ENCODE measurements around the gene GYS1. TPM values are rescaled to one million over a fixed set of nuclear protein-coding genes. Genes with fewer than 3 reads are reported as not detected.

GYS1 gene
- polyA plus RNA-seq, 1 experiment = 49.7 TPM

DNA sequence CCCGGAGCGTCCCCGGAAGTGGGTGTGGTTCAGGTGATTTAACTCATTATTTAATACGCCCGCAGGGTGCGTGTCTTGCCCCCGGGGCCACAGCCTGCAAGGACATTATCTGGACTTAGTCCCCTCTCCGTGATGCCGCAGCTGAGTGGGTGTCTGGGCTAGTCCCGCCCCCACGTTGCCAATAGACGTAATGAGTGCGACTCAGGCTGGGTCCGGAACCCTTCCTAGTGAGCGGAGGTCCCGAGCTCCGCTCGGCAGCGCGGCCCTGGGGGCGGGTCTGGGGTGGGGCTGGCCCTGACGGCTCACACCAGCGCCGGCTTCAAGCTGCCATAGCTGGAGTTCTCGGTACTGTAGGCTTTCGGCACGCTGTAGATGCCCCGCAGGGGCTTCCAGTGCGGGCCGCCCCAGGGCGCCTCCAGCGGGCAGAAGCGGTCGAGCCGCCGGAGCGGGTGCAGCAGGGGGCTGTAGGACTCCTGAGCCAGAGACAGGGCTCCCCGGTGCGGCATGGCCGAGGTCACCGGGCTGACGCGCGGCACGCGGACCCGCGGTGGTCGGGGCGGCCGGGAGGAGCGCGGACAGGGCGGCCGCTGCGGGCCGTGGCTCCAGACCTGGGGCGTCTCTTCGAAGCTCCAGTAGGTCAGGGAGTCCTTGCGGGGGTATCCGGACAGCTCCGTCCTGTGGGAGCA lies 24.7 kb upstream of the GYS1 start:
- DNase-seq (ENCODE audit: low read depth) = no peak
- ChIA-PET POLR2A (no interaction called here), CTCF (interaction anchor here (0.9 to 6.1 kb wide), 11 partner anchors 9 to 236 kb away, joined by 3 to 34 read pairs (median 3); partner anchors contain the start of gene RUVBL2)
- Histone ChIP-seq H3K4me3 (ENCODE audit: low read depth, low read length) (peak overlapping the region; percentile 45), H3K27me3 (ENCODE audit: control insufficient read depth, insufficient read depth, low read length) (no peaks in the 10 kb centered on the region), H3K36me3 (ENCODE audit: control insufficient read depth, insufficient read depth, low read length) (peaks cover 3% of the 10 kb centered on the region; the same call in 1 of the 2 replicates)
- TF ChIP-seq, protein P1, sequence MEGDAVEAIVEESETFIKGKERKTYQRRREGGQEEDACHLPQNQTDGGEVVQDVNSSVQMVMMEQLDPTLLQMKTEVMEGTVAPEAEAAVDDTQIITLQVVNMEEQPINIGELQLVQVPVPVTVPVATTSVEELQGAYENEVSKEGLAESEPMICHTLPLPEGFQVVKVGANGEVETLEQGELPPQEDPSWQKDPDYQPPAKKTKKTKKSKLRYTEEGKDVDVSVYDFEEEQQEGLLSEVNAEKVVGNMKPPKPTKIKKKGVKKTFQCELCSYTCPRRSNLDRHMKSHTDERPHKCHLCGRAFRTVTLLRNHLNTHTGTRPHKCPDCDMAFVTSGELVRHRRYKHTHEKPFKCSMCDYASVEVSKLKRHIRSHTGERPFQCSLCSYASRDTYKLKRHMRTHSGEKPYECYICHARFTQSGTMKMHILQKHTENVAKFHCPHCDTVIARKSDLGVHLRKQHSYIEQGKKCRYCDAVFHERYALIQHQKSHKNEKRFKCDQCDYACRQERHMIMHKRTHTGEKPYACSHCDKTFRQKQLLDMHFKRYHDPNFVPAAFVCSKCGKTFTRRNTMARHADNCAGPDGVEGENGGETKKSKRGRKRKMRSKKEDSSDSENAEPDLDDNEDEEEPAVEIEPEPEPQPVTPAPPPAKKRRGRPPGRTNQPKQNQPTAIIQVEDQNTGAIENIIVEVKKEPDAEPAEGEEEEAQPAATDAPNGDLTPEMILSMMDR (IDR thresholded peaks at IDR 0.05; ENCODE audit: insufficient read depth, low read depth, low read length) = peak; percentile 74

DNA sequence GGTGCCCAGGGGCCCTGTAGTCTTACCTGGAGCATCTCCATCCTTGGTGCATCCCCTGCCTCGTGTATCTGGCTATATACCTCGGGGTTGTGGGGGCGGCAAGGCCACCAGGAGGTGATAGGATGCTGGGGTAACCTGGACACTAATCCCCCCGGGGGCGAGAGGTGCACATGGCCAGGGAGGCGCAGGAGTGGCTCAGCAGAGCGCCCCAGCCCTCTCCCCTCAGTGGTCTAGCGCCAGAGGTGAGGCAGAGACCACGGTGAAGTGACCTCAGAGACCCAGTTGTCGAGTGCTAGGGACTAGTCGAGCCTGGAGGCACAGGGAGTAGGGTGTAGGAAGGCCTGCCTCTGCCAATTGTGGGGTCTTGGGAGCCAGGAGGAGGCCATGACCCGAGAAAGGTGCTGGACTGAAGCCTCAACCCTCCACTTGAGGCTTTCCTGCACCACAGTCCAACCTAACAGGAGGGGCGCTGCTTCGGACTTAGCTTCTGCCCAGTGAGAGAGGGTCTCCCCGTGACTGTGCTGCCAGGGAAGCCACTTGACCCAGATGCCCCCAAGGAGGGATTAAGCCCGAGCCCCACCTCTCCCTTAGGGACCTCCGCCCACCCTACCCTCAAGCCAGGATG lies 24.0 kb upstream of the GYS1 start, which contains the start of gene LHB:
Gene LHB (minus strand): TSS at position 51 of the 625 bp plus-strand sequence. CDS start 10 bp downstream, at position 41.
- ChIA-PET POLR2A (no interaction called here), CTCF (interaction anchor here (0.9 to 6.1 kb wide), 8 partner anchors 9 to 209 kb away, joined by 3 to 34 read pairs (median 4); partner anchors contain the start of gene RUVBL2)
- no peak for DNase-seq (ENCODE audit: low read depth)

DNA sequence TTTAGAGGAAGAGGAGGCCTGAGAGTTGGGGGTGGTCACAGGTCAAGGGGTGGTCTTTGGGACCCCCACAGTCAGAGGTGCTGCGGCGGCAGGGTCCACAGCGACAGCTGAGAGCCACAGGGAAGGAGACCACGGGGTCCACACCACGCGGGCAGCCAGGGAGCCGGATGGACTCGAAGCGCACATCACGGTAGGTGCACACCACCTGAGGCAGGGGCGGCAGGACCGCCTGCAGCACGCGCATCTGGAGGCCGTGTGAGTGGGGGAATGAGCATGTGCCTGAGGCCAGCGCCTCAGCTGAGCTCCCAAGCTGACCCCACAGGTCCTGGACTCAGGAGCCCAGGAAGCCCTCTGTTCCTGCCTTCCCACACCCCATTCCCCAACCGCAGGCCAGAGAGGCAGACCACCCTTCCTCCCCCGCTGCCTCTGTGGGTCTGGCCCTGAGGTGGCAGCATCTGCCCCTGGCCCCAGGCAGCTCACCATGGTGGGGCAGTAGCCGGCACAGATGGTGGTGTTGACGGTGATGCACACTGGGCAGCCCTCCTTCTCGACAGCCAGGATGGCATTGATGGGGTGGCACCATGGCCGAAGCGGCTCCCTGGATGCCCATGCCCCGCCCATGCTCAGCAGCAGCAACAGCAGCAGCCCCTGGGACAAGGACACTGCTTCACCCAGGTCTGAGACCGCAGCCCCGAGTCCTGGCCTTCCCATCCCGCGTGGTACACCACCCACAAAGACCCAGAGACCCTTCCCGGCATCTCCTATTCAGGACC lies 23.1 kb upstream of the GYS1 start:
- DNase-seq (ENCODE audit: low read depth) = no peak
- TF ChIP-seq, protein P1 (IDR thresholded peaks at IDR 0.05; ENCODE audit: insufficient read depth, low read depth, low read length) = no peak
- H3K36me3 ChIP-seq (ENCODE audit: control insufficient read depth, insufficient read depth, low read length) = peaks cover 11% of the 10 kb centered on the region
- POLR2A ChIA-PET = no interaction called here
- H3K4me3 ChIP-seq (ENCODE audit: low read depth, low read length) = no peak overlapping the region
- CTCF ChIA-PET = interaction anchor here (1.4 kb wide), 1 partner anchor 16 kb away, joined by 5 read pairs; no protein-coding TSS in a partner anchor
- no peaks in the 10 kb centered on the region for H3K27me3 ChIP-seq (ENCODE audit: control insufficient read depth, insufficient read depth, low read length)

More for the DNA sequence above, 24.0 kb upstream of the GYS1 start, which contains the start of gene LHB:
- peak within 1 kb of the TSS; percentile 45 for H3K4me3 ChIP-seq (ENCODE audit: low read depth, low read length)
- TF ChIP-seq, protein P1 (IDR thresholded peaks at IDR 0.05; ENCODE audit: insufficient read depth, low read depth, low read length) = no peak
- no peaks in the 10 kb centered on the region for H3K27me3 ChIP-seq (ENCODE audit: control insufficient read depth, insufficient read depth, low read length)
- peaks cover 5% of the 10 kb centered on the region; the same call in 1 of the 2 replicates for H3K36me3 ChIP-seq (ENCODE audit: control insufficient read depth, insufficient read depth, low read length)

DNA sequence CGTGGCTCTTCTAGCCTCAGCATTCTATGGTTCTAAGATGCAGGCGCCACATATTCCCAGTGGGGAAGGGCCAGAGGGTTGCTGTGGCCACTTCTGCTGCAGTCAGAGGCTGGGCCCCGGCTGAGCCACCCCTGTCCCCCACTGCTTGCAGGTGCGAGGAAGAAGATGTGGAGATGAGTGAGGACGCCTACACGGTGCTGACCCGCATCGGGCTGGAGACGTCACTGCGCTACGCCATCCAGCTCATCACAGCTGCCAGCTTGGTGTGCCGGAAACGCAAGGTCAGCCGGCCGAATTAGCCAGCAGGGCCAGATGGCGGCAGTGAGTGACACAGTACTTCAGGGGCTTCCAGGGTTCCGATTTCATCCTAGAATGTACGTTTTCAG lies 21.8 kb upstream of the GYS1 start:
- Histone ChIP-seq H3K4me3 (ENCODE audit: low read depth, low read length) (no peak overlapping the region), H3K27me3 (ENCODE audit: control insufficient read depth, insufficient read depth, low read length) (no peaks in the 10 kb centered on the region), H3K36me3 (ENCODE audit: control insufficient read depth, insufficient read depth, low read length) (peaks cover 15% of the 10 kb centered on the region)
- POLR2A ChIA-PET = no interaction called here
- TF ChIP-seq, protein P1 (IDR thresholded peaks at IDR 0.05; ENCODE audit: insufficient read depth, low read depth, low read length) = no peak
- CTCF ChIA-PET = no interaction called here
- DNase-seq (ENCODE audit: low read depth) = no peak

Measured in BJ (cell line).